Astrocyte of the spinal cord (primary cell): ENCODE measurements around the gene WDR4.
"Not testable (repeated sequence)": the region's sequence is repeated elsewhere in the genome, so short reads cannot be mapped to it uniquely, and the experiment has no call there.

Experiments
- DNase-seq: peaks from one replicate; pipeline ENCODE4 v3.0.0; 2011; ENCODE audit warnings: low read depth, low spot score
- H3K4me3 ChIP-seq: 2 replicates; pipeline ENCODE4 v1.5.1; 2011; ENCODE audit warnings: low read depth, mild to moderate bottlenecking, low read length, moderate library complexity
- in situ Hi-C: cut with HindIII; loops from 2 replicates; pipeline ENCODE4 v1.10.0; 2017; ENCODE audit warnings: low sequenced_read_pairs
- TF ChIP-seq, protein P1 (sequence below): IDR thresholded peaks from 2 replicates; pipeline ENCODE4 v1.5.1; 2012; ENCODE audit warnings: low read depth, mild to moderate bottlenecking, low read length, inconsistent platforms

WDR4 gene

DNA sequence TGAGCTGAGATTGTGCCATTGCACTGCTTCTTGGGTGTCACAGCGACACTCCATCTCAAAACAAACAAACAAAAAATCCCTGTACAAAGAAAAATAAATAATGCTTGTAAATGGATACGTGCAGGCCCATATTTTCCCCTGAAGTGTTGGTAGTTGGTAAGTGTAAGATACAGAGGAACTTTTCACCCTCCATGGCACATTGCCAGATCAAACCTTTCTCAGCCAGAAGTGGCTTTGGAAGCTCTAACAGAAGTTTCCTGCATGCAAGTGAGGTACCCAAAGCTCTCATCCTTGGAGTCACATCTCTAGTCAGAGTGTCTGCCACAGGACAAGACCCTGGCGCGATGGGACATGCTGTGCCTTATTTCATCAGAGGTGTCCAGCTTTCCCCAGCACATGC is 21.1 kb upstream of the WDR4 start:
- H3K4me3 ChIP-seq, result no peak overlapping the region
- TF ChIP-seq, protein P1, sequence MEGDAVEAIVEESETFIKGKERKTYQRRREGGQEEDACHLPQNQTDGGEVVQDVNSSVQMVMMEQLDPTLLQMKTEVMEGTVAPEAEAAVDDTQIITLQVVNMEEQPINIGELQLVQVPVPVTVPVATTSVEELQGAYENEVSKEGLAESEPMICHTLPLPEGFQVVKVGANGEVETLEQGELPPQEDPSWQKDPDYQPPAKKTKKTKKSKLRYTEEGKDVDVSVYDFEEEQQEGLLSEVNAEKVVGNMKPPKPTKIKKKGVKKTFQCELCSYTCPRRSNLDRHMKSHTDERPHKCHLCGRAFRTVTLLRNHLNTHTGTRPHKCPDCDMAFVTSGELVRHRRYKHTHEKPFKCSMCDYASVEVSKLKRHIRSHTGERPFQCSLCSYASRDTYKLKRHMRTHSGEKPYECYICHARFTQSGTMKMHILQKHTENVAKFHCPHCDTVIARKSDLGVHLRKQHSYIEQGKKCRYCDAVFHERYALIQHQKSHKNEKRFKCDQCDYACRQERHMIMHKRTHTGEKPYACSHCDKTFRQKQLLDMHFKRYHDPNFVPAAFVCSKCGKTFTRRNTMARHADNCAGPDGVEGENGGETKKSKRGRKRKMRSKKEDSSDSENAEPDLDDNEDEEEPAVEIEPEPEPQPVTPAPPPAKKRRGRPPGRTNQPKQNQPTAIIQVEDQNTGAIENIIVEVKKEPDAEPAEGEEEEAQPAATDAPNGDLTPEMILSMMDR, result no peak
- DNase-seq, result no peak
- in situ Hi-C loops, result no loop called here

DNA sequence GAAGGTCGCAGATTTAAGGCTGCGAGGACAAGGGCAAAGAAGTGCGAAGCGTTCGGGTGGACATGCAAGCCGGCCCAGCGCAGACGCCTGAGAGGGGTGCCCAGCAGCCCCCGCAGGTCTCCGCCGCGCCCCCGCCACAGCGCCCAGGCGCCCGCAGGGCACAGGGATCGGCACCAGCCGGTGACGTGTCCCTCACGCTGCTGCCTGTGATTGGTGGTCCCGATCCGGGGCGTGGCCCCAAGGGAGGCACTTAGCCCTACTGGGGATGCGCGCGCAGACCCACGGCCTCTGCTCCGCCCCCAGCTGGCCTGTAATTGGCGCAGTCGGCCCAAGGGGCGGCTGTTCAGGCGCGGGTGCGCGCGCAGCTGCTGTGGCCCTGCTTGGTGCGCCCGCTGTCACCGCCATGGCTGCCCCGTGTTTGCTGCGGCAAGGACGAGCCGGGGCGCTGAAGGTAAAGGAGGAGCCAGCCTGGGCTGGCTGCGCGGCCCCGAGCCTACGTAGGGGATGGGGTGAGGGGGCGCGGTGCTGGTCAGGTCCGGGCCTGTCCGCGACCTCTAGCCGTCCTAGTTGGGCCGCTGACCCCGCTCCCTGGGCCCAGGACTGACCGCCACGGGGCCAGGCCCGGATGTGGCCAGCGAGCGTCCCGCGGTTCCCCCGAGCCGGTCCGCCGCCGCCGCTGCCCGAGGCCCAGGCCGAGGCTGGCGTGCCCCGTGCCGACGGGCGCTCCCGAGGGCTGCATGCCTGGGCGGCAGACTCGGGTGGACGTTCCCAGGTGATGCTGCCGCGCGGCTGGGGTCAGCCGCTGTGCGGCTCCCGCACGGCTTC is 13.8 kb upstream of the WDR4 start, which contains the start of gene NDUFV3:
TSS of gene NDUFV3 (plus strand) at position 379 of the 825 bp plus-strand sequence. CDS start at position 404, 25 bp downstream.
- peak; percentile 97 for DNase-seq
- TF ChIP-seq, protein P1, result no peak
- in situ Hi-C loops, result no loop called here
- H3K4me3 ChIP-seq, result peak within 1 kb of the TSS; percentile 69

DNA sequence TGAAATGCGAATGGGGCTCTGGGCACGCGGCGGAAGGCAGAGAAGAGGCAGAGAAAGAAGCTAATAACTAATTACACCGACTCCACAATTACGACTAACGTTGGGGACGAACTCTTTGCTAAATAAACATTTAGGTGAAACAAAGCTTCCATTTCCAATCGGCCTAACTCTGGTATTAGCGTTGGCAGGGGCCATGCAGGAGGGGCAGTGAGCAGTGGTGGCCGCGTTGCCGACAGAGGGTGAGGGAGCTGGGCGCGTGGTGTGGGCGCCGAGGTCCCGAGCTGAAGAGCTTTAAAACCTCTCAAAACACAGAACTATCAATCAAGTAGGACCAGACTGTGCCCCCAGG is 13.2 kb upstream of the WDR4 start:
- TF ChIP-seq, protein P1, result no peak
- peak overlapping the region; percentile 69 for H3K4me3 ChIP-seq
- no peak for DNase-seq
- in situ Hi-C loops, result no loop called here

DNA sequence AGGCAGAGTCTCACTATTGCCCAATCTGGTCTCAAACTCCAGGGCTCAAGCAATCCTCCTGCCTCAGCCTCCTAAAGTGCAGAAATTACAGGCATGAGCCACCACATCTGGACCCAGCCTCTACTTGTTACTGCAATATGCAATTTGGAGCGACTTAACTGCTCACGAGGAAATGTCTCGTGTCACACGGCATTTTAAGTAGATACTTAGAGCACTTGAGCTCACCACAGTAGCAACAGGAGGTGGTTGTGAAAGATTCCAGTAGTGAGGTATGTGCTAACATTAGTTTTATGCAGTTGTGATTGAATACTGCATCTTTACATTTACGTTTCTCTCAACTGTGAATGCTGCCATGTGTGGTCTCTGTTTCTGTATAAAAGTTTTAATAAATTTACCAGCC is 8.0 kb upstream of the WDR4 start:
- in situ Hi-C loops, result no loop called here
- TF ChIP-seq, protein P1, result no peak
- H3K4me3 ChIP-seq, result no peak overlapping the region
- no peak for DNase-seq

DNA sequence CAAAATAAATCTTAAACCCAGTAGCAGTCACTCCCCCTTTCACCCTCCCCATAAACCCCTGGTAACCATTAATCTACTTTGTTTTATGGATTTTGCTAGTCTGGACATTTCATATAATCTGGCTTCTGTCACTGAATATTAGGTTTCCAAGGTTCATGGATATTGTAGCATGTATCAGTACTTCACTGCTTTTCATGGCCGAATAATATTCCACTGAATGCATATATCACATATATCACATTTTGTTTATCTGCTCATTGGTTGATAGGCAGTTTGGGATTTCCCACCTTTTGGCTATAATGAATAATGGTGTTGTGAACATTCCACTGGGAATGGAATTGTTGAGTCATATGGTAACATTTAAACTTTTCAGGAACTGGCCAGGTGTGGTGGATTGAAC is 4.6 kb upstream of the WDR4 start:
- in situ Hi-C loops, result no loop called here
- no peak overlapping the region for H3K4me3 ChIP-seq
- DNase-seq, result no peak
- TF ChIP-seq, protein P1, result no peak

DNA sequence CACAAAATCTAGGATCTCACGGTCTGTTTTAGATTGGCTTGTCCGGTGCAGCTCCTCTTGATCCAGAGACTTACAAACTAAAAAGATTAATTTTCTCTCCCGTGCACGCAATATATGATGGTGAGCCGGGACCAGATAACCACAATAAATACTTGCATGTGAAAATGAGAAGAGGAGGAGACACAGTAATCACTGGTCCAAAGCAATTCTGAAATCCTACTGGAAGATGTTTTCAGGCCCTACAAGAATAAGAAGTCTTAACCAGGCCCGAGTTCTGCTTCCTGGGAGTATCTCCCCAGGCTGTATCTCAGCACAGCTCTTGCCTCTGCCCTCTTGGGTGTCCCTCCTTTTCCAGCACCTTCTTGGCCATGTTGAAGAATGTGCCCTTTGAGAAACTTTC is 1.0 kb upstream of the WDR4 start:
- H3K4me3 ChIP-seq, result peak overlapping the region; percentile 90
- TF ChIP-seq, protein P1, result no peak
- DNase-seq, result no peak
- in situ Hi-C loops, result no loop called here

DNA sequence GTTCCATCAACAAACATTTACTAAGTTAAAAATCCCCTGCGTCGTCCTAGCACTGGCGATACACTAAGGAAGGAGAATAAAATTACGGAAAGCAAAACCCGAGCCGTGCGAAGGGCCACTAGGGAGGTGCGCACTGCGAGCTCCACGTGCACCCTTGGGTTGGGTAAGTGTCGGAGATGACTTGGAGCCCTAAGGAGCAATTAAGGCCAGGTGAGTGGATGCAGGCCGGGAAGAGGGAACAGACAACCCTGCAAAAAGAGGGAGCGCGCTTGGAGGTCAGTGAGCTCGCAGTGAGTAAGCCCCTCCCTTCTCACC is 704 bp downstream of the WDR4 start:
- peak overlapping the region; percentile 90 for H3K4me3 ChIP-seq
- no peak for DNase-seq
- TF ChIP-seq, protein P1, result no peak
- in situ Hi-C loops, result no loop called here

DNA sequence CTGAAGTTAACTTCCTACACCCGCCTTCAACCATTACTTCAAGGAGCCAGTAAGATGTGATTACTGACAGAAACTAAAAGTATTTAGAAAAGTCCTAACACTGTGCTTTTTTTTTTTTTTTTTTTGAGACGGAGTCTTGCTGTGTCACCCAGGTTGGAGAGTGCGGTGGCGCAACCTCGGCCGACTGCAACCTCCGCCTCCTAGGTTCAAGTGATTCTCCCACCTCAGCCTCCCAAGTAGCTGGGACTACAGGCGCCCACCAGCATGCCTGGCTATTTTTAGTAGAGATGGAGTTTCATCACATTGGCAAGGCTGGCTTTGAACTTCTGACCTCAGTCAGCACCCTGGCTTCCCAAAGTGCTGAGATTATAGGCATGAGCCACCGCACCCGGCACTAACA is 3.5 kb downstream of the WDR4 start:
- H3K4me3 ChIP-seq, in situ Hi-C loops, DNase-seq: not testable (repeated sequence)
